Lower lobe of right lung (tissue), 2 donors: ENCODE data around the gene ZNF22. TPM values are rescaled to one million over a fixed set of nuclear protein-coding genes. Genes with fewer than 3 reads are reported as not detected.

Source experiments
- ATAC-seq, 2 donors: fragments of 200-7000 bp; cut with Tn5 transposase; one replicate each; pipeline ENCODE4 v1.9.1; 2020 to 2022; ENCODE audit warnings: mild to moderate bottlenecking in 2 of 2, moderate library complexity in 2 of 2
- DNase-seq: peaks from one replicate; pipeline ENCODE4 v3.0.0-alpha.2; 2020
- H3K27ac ChIP-seq: fragments of 200-600 bp; one replicate; pipeline ENCODE4 v1.8.0; 2022
- H3K27me3 ChIP-seq: fragments of 200-600 bp; one replicate; pipeline ENCODE4 v1.8.0; 2022; ENCODE audit warnings: low read depth
- H3K36me3 ChIP-seq: fragments of 200-600 bp; one replicate; pipeline ENCODE4 v1.8.0; 2022; ENCODE audit warnings: mild to moderate bottlenecking
- H3K4me1 ChIP-seq: fragments of 200-600 bp; one replicate; pipeline ENCODE4 v1.8.0; 2022
- H3K4me3 ChIP-seq: fragments of 200-600 bp; one replicate; pipeline ENCODE4 v1.8.0; 2022; ENCODE audit warnings: mild to moderate bottlenecking
- H3K9me3 ChIP-seq: fragments of 200-600 bp; one replicate; pipeline ENCODE4 v1.8.0; 2022
- CTCF ChIP-seq: fragments of 200-600 bp; IDR thresholded peaks from one replicate; pipeline ENCODE4 v1.8.0; 2022; ENCODE audit warnings: antibody characterized with exemption, mild to moderate bottlenecking
- intact Hi-C: fragments of 100-400 bp; cut with DNase I; formaldehyde crosslinking; loops from one replicate; pipeline ENCODE4 v1.11.0; 2022
- total RNA-seq: library from RNA; stranded (reverse); fragmentation: NEBNext Ultra II Directional; extraction: Animal tissue kit (Norgen Biotek cat#: 25700); gene quantifications from one replicate; pipeline ENCODE4 v1.2.1, GENCODE V29; 2021
- donor health status: DM: no; HTN: yes; CAD: no; lungs with severe emphysema.

Gene ZNF22
- total RNA-seq, 1 donor from 2014 or later: 22.1 TPM

- Histone ChIP-seq H3K4me3 (no peak overlapping the region), H3K27me3 (no peaks in the 10 kb centered on the region), H3K4me1 (peaks cover 34% of the 10 kb centered on the region), H3K36me3 (peaks cover 17% of the 10 kb centered on the region), H3K27ac (no peak overlapping the region), H3K9me3 (no peaks in the 10 kb centered on the region)
- ATAC-seq (no peak), DNase-seq (no peak)
- intact Hi-C loops: no loop called here
- TF ChIP-seq CTCF: no peak
These were observed 45.2 kb upstream of the ZNF22 start for GRCh38 chr10:44955413-44956070.

DNA sequence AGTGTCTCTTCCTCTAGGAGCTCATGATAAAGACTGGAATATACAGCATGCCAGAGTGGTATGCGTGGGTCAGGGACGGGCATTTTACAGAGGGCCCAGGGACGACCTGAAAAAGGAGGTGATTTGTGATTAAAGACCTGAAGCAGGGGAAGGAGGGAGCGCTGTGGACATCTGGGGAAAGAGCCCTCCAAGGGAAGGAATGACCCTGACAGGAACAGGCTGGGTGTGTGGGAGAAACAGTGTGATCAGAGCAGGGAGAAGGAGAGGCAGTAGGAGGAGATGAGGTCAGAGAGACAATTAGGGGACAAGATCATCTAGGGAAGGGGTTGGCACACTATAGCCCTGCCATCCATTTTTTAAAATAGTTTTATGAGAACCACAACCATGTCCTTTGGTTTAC is 44.5 kb upstream of the ZNF22 start:
- Histone ChIP-seq H3K4me1 (peaks cover 41% of the 10 kb centered on the region), H3K9me3 (no peaks in the 10 kb centered on the region), H3K36me3 (peaks cover 17% of the 10 kb centered on the region), H3K27ac (no peak overlapping the region), H3K4me3 (no peak overlapping the region), H3K27me3 (no peaks in the 10 kb centered on the region)
- TF ChIP-seq CTCF: no peak
- intact Hi-C loops: no loop called here
- DNase-seq: no peak
- ATAC-seq: no peak

DNA sequence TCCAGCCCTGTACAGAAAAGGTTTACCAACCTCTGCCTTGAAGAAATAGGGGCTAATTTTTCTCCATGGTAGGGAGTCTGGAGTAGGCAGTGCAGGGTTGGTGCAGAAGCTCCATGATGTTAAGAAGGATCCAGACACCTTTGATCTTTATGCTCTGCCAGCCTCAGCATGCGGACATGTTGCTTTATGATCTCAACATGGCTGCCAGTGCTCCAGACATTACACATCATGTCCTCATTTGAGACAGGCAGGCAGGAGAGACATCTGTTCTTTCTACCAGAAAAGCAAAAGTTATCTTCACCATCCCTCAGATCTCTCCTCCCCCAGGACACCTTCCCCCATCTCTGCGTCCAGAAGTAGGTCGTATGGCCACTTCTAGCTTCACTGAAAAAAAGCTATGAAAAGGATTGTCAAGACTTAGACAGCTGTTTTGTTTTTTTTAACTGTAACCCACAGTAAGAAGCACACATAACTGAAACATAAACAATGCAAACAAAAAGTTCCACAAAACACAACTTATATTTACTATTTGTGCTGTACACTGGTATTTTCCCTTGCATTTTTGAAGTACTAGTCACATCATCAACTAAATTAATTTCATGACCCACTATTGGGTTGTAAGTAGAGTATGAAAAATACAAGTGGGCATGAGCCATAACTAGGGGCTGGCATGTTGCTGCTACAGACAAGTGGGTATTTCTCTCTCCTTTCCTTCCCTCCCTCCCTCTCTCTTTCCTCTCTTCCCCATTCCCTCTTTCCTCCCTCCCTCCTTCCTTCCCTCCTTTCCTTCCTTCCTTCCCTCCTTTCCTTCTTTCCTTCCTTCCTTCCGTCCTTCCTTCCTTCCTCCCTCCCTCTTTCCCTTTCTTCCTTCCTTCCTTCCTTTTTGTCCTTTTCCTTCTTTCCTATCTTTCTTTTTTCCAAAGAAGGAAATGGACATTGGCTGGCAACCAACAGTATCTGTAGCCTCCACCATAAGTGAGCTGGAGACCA is 43.7 kb upstream of the ZNF22 start:
- H3K4me3 ChIP-seq: no peak overlapping the region
- H3K9me3 ChIP-seq: no peaks in the 10 kb centered on the region
- H3K4me1 ChIP-seq: peaks cover 48% of the 10 kb centered on the region
- ATAC-seq (no peak), DNase-seq (no peak)
- no peak for TF ChIP-seq CTCF
- intact Hi-C loops: no loop called here
- peaks cover 17% of the 10 kb centered on the region for H3K36me3 ChIP-seq
- H3K27me3 ChIP-seq: no peaks in the 10 kb centered on the region
- peak overlapping the region; percentile 94 for H3K27ac ChIP-seq

- no peaks in the 10 kb centered on the region for H3K9me3 ChIP-seq
- peak overlapping the region; percentile 94 for H3K27ac ChIP-seq
- no peaks in the 10 kb centered on the region for H3K27me3 ChIP-seq
- peaks cover 13% of the 10 kb centered on the region for H3K36me3 ChIP-seq
- peak overlapping the region; percentile 78 for H3K4me3 ChIP-seq
- no peak for TF ChIP-seq CTCF
- ATAC-seq: peak; percentile 41 to 78
- no peak for DNase-seq
- intact Hi-C loops: no loop called here
- H3K4me1 ChIP-seq: peaks cover 51% of the 10 kb centered on the region
These were observed 42.4 kb upstream of the ZNF22 start for GRCh38 chr10:44958196-44958897.

GRCh38 chr10:44958898-44959246 is 41.9 kb upstream of the ZNF22 start:
- DNase-seq (no peak), ATAC-seq (no peak)
- H3K27ac ChIP-seq: peak overlapping the region; percentile 94
- peaks cover 56% of the 10 kb centered on the region for H3K4me1 ChIP-seq
- H3K27me3 ChIP-seq: no peaks in the 10 kb centered on the region
- peaks cover 13% of the 10 kb centered on the region for H3K36me3 ChIP-seq
- H3K9me3 ChIP-seq: no peaks in the 10 kb centered on the region
- TF ChIP-seq CTCF: no peak
- intact Hi-C loops: no loop called here
- H3K4me3 ChIP-seq: peak overlapping the region; percentile 78
